Neural cell (in vitro differentiated cells): ENCODE results near the gene PNPLA3.
A peak's percentile ranks its signal among the peaks of the same experiment; 100 is the strongest.

ENCODE experiments used
- EZH2 ChIP-seq: fragments of 200-600, 300-800 bp; shearing (Covaris generic), sonication (generic); IDR thresholded peaks from 2 replicates; pipeline ENCODE4 v1.6.1; 2014; ENCODE audit warnings: antibody characterized with exemption, low read length, borderline replicate concordance, mild to moderate bottlenecking; ENCODE audit not compliant: insufficient read depth, poor library complexity, severe bottlenecking
- POLR2AphosphoS5 ChIP-seq: IDR thresholded peaks from 2 replicates; pipeline ENCODE4 v1.6.1; 2012
- TF ChIP-seq, protein P1 (sequence below): fragments of 450-650 bp; IDR thresholded peaks from 2 replicates; pipeline ENCODE4 v1.5.1; 2014; ENCODE audit warnings: antibody characterized with exemption, mild to moderate bottlenecking, moderate library complexity; ENCODE audit not compliant: poor library complexity, severe bottlenecking

DNA sequence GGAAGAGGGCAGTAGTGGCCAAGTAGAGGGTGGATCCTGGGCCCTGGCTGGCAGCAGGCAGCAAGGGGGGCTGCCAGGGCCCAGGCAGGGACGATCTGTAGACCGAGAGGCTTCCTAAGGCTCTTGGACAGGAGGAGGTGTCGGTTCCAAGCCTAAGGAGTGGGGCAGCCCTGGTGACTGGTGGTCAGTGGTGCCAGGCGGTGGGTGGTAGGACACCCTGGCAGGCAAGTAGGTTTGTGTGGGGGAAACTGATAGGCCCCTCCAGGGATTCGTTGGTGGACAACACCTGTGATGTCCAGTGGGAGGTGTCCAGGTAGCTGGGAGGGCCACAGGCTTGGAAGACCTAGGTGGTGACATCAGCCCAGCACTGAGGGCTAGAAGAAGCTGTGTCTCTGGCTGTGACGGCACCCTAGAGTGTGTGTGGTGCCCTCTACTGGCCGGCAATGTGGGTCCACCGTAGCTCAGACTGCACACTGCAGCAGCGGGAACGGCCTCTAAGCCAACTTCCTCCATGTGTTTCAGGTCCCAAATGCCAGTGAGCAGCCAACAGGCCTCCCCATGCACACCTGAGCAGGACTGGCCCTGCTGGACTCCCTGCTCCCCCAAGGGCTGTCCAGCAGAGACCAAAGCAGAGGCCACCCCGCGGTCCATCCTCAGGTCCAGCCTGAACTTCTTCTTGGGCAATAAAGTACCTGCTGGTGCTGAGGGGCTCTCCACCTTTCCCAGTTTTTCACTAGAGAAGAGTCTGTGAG, 22.2 kb downstream of the PNPLA3 start:
- TF ChIP-seq EZH2: no peak
- TF ChIP-seq, protein P1, sequence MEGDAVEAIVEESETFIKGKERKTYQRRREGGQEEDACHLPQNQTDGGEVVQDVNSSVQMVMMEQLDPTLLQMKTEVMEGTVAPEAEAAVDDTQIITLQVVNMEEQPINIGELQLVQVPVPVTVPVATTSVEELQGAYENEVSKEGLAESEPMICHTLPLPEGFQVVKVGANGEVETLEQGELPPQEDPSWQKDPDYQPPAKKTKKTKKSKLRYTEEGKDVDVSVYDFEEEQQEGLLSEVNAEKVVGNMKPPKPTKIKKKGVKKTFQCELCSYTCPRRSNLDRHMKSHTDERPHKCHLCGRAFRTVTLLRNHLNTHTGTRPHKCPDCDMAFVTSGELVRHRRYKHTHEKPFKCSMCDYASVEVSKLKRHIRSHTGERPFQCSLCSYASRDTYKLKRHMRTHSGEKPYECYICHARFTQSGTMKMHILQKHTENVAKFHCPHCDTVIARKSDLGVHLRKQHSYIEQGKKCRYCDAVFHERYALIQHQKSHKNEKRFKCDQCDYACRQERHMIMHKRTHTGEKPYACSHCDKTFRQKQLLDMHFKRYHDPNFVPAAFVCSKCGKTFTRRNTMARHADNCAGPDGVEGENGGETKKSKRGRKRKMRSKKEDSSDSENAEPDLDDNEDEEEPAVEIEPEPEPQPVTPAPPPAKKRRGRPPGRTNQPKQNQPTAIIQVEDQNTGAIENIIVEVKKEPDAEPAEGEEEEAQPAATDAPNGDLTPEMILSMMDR: peak; percentile 30
- no peak for TF ChIP-seq POLR2AphosphoS5
